K562 (cell line): ENCODE results near the gene RAMACL. TPM values are rescaled to one million over a fixed set of nuclear protein-coding genes. Genes with fewer than 3 reads are reported as not detected.

Experiments
- ATAC-seq: fragments of 200-7000 bp; cut with Tn5 transposase; 3 replicates; pipeline ENCODE4 v1.9.1; 2020; ENCODE audit warnings: moderate library complexity
- BruUV-seq: library from RNA; stranded (reverse); fragments of 400-500 nt; replicated peaks from 2 replicates; lab custom pipeline; 2021; lab: Mats Ljungman, UMichigan
- CTCF ChIA-PET: fragments of 300-600 bp; formaldehyde crosslinking; extraction: SDS; loops from one replicate; lab custom pipeline; 2021; ENCODE audit warnings: low intra/inter-chr PET ratio; lab: Yijun Ruan, JAX
- POLR2A ChIA-PET: fragments of 300-600, 350-650 bp; sonication (Branson Sonifier 250); formaldehyde crosslinking; extraction: SDS; loops from one replicate; lab custom pipeline; 2021; ENCODE audit warnings: antibody characterized with exemption, inconsistent platforms; lab: Yijun Ruan, JAX
- DNase-seq, 4 experiments: peaks; one replicate each; pipeline versions ENCODE4 v3.0.0 to v3.0.0-alpha.2; 2011 to 2018; ENCODE audit warnings: low spot score in 3 of 4, mixed read lengths in 3 of 4; ENCODE audit errors: extremely low read depth in 1 of 4
- FAIRE-seq: peaks from 2 replicates; lab custom pipeline; 2011; peaks lifted over from hg19 to GRCh38; lab: Jason Lieb, UNC
- H2AFZ ChIP-seq: 2 replicates; pipeline ENCODE4 v1.6.0; 2011; ENCODE audit warnings: low read depth, low read length, control low read depth, inconsistent platforms
- H3K27ac ChIP-seq: fragments of 200-600 bp; 3 replicates; pipeline ENCODE4 v1.8.0; 2011; ENCODE audit warnings: low read depth, mild to moderate bottlenecking, control low read depth, inconsistent platforms, low read length, moderate library complexity, mixed read lengths; ENCODE audit errors: extremely low read depth
- H3K27me3 ChIP-seq, 2 experiments: fragments of 300-600 bp in 1 of 2; 2 replicates in 1 of 2; 3 replicates in 1 of 2; pipeline versions ENCODE4 v1.6.0 to v1.8.0; 2011; ENCODE audit warnings: inconsistent platforms in 2 of 2, low read length in 2 of 2, mild to moderate bottlenecking in 1 of 2, mixed read lengths in 1 of 2, moderate library complexity in 1 of 2; ENCODE audit not compliant: control insufficient read depth in 2 of 2, insufficient read depth in 2 of 2
- H3K36me3 ChIP-seq: fragments of 300-600 bp; 3 replicates; pipeline ENCODE4 v1.8.0; 2011; ENCODE audit warnings: mild to moderate bottlenecking, low read length, inconsistent platforms; ENCODE audit not compliant: control insufficient read depth, insufficient read depth
- H3K4me1 ChIP-seq, 2 experiments: fragments of 200-600 bp in 1 of 2; replicated peaks in 1 of 2; 2 replicates in 1 of 2; 3 replicates in 1 of 2; pipeline versions ENCODE4 v1.5.1 to v1.8.0; 2011; ENCODE audit warnings: inconsistent platforms in 2 of 2, low read length in 2 of 2, mild to moderate bottlenecking in 1 of 2, mixed read lengths in 1 of 2, moderate library complexity in 1 of 2; ENCODE audit not compliant: control insufficient read depth in 2 of 2, insufficient read depth in 2 of 2
- H3K4me2 ChIP-seq: 2 replicates; pipeline ENCODE4 v1.6.1; 2011; ENCODE audit warnings: low read length, control low read depth, inconsistent platforms, mixed read lengths; ENCODE audit not compliant: insufficient read depth
- H3K4me3 ChIP-seq: fragments of 200-600 bp; sonication (generic), shearing (Covaris generic); 2 replicates; pipeline ENCODE4 v1.5.1; 2016; ENCODE audit warnings: control low read depth, inconsistent platforms
- H3K79me2 ChIP-seq: fragments of 200-600 bp; 3 replicates; pipeline ENCODE4 v1.8.0; 2011; ENCODE audit warnings: low read length, inconsistent platforms; ENCODE audit not compliant: control insufficient read depth, insufficient read depth
- H3K9ac ChIP-seq, 2 experiments: 2 replicates each; pipeline versions ENCODE4 v1.6.0 to v1.6.1; 2011; ENCODE audit warnings: low read depth in 2 of 2, low read length in 2 of 2, control low read depth in 1 of 2, inconsistent platforms in 1 of 2, mild to moderate bottlenecking in 1 of 2, mixed read lengths in 1 of 2; ENCODE audit not compliant: insufficient read depth in 1 of 2
- H3K9me1 ChIP-seq: one replicate; pipeline ENCODE4 v1.6.0; 2011; ENCODE audit warnings: inconsistent platforms, mild to moderate bottlenecking, low read length, moderate library complexity; ENCODE audit not compliant: control insufficient read depth, insufficient read depth
- H3K9me3 ChIP-seq: replicated peaks from 2 replicates; pipeline ENCODE4 v1.5.1; 2011; ENCODE audit warnings: low read depth, low read length, inconsistent platforms; ENCODE audit not compliant: control insufficient read depth, insufficient read depth
- H4K20me1 ChIP-seq: replicated peaks from 2 replicates; pipeline ENCODE4 v1.6.1; 2011; ENCODE audit warnings: low read length, inconsistent platforms, mixed read lengths; ENCODE audit not compliant: control insufficient read depth, insufficient read depth
- CAMTA2 ChIP-seq: fragments of 250-450 bp; sonication (Bioruptor Pico); conservative IDR thresholded peaks from 2 replicates; pipeline ENCODE4 v1.5.1; 2022
- CREBBP ChIP-seq: IDR thresholded peaks from one replicate; pipeline ENCODE4 v1.6.1; 2012; ENCODE audit warnings: low read depth, mild to moderate bottlenecking, control low read depth, inconsistent platforms, low read length
- E2F1 ChIP-seq: sonication (generic); formaldehyde crosslinking; IDR thresholded peaks from 2 replicates; pipeline ENCODE4 v1.8.1; 2023; ENCODE audit warnings: mild to moderate bottlenecking, missing genetic modification reagents, moderate library complexity
- ESRRB ChIP-seq: fragments of 250-450 bp; sonication (Bioruptor Pico); IDR thresholded peaks from 2 replicates; pipeline ENCODE4 v1.5.0; 2020; ENCODE audit warnings: mild to moderate bottlenecking, moderate library complexity, borderline replicate concordance
- GABPB1 ChIP-seq: sonication (generic); formaldehyde crosslinking; IDR thresholded peaks from 2 replicates; pipeline ENCODE4 v1.8.0; 2022; ENCODE audit warnings: mild to moderate bottlenecking, missing genetic modification reagents
- HES1 ChIP-seq: fragments of 450-650 bp; IDR thresholded peaks from 2 replicates; pipeline ENCODE4 v1.6.1; 2016; ENCODE audit warnings: low read depth, mild to moderate bottlenecking, moderate library complexity
- IFI16 ChIP-seq: fragments of 250-450 bp; sonication (Bioruptor Pico); IDR thresholded peaks from 2 replicates; pipeline ENCODE4 v2.1.2; 2022; ENCODE audit warnings: mild to moderate bottlenecking, inconsistent platforms
- KAT8 ChIP-seq: fragments of 450-650 bp; IDR thresholded peaks from 2 replicates; pipeline ENCODE4 v1.6.1; 2016; ENCODE audit warnings: low read depth, mild to moderate bottlenecking
- NCOA4 ChIP-seq: fragments of 450-650 bp; IDR thresholded peaks from 2 replicates; pipeline ENCODE4 v1.6.1; 2018; ENCODE audit warnings: mild to moderate bottlenecking; ENCODE audit not compliant: partially characterized antibody
- NFE2 ChIP-seq: IDR thresholded peaks from 2 replicates; pipeline ENCODE4 v1.6.1; 2014; ENCODE audit warnings: antibody characterized with exemption, low read depth
- RNF2 ChIP-seq: sonication (generic); IDR thresholded peaks from 2 replicates; pipeline ENCODE4 v1.6.1; 2016
- SIRT6 ChIP-seq: IDR thresholded peaks from one replicate; pipeline ENCODE4 v1.6.1; 2012; ENCODE audit warnings: low read depth, mild to moderate bottlenecking, control low read depth, inconsistent platforms, low read length, moderate library complexity
- VEZF1 ChIP-seq: fragments of 200-800 bp; sonication (Bioruptor generic); IDR thresholded peaks from 2 replicates; pipeline ENCODE4 v1.6.1; 2017; ENCODE audit warnings: missing genetic modification characterization, missing compliant biosample characterization
- ZBED1 ChIP-seq: IDR thresholded peaks from 2 replicates; pipeline ENCODE4 v1.6.1; 2014
- ZNF197 ChIP-seq: fragments of 200-800 bp; sonication (Bioruptor generic); IDR thresholded peaks from 2 replicates; pipeline ENCODE4 v1.6.1; 2016; ENCODE audit warnings: low read depth, missing genetic modification characterization, missing compliant biosample characterization
- ZNF212 ChIP-seq: fragments of 450-650 bp; formaldehyde crosslinking; IDR thresholded peaks from 2 replicates; pipeline ENCODE4 v1.4.0; 2020; ENCODE audit warnings: mild to moderate bottlenecking
- ZNF354B ChIP-seq: fragments of 250-450 bp; sonication (Bioruptor Pico); IDR thresholded peaks from 2 replicates; pipeline ENCODE4 v1.4.0; 2020
- ZNF583 ChIP-seq: fragments of 250-450 bp; sonication (Bioruptor Pico); IDR thresholded peaks from 2 replicates; pipeline ENCODE4 v1.4.0; 2020
- ZNF764 ChIP-seq: fragments of 250-450 bp; sonication (Bioruptor Pico); IDR thresholded peaks from 2 replicates; pipeline ENCODE4 v1.4.0; 2020; ENCODE audit warnings: low read depth, mild to moderate bottlenecking, moderate library complexity
- WGBS: fragments of 100-300 bp; shearing (Covaris generic); methylation state at CpG from one replicate; pipeline ENCODE4 v1.1.6; 2016; ENCODE audit warnings: low coverage, mixed read lengths; ENCODE audit not compliant: insufficient coverage; ENCODE audit errors: missing lambda C conversion rate; 5-methylcytosine and 5-hydroxymethylcytosine counted together
- in situ Hi-C: fragments of 300-500 bp; cut with MboI; formaldehyde crosslinking; loops from 4 replicates; pipeline ENCODE4 v1.15.0; 2018; ENCODE audit warnings: inconsistent platforms, mixed read lengths
- intact Hi-C: fragments of 100-400 bp; cut with micrococcal nuclease; formaldehyde crosslinking; loops from 2 replicates; pipeline ENCODE4 v1.14.2; 2022
- polyA plus RNA-seq, 8 experiments: library from polyadenylated mRNA; depleted of rRNA in 4 of 8; stranded (reverse) in 5 of 8; unstranded in 3 of 8; fragments of >200 nt; fragmentation: Nextera tagmentation in 2 of 8; fragmentation: Illumina TruSeq in 1 of 8; extraction: Ambion mirVana in 2 of 8; extraction: Trizol in 1 of 8; gene quantifications; 2 replicates each; pipeline versions ENCODE4 v1.2.1 to v1.2.3, GENCODE V29; 2011 to 2014; ENCODE audit warnings: inconsistent platforms in 1 of 8, missing spikeins in 1 of 8
- total RNA-seq, 7 experiments: library from RNA; depleted of rRNA in 6 of 7; stranded (reverse); fragments of >200 nt in 6 of 7; fragmentation: Illumina TruSeq in 2 of 7; extraction: Trizol in 2 of 7; gene quantifications; 2 replicates each; pipeline versions ENCODE4 v1.2.1 to v1.2.3, GENCODE V29; 2011 to 2021; ENCODE audit warnings: low replicate concordance in 1 of 7
- TF ChIP-seq, protein P1 (sequence below): fragments of 450-650 bp; formaldehyde crosslinking; IDR thresholded peaks from 2 replicates; pipeline ENCODE4 v1.4.0; 2020; ENCODE audit warnings: mild to moderate bottlenecking, mixed read lengths

Gene RAMACL
- total and polyA plus RNA-seq, 9 of the 15 experiments (the other 6 are each of a cell fraction or from before 2014, with no cell fraction given): 0.11 to 1.7 (median 0.41) TPM; not detected in 1

- TF ChIP-seq, protein P1, sequence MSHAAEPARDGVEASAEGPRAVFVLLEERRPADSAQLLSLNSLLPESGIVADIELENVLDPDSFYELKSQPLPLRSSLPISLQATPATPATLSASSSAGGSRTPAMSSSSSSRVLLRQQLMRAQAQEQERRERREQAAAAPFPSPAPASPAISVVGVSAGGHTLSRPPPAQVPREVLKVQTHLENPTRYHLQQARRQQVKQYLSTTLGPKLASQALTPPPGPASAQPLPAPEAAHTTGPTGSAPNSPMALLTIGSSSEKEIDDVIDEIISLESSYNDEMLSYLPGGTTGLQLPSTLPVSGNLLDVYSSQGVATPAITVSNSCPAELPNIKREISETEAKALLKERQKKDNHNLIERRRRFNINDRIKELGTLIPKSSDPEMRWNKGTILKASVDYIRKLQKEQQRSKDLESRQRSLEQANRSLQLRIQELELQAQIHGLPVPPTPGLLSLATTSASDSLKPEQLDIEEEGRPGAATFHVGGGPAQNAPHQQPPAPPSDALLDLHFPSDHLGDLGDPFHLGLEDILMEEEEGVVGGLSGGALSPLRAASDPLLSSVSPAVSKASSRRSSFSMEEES (CRISPR knock-in tag): no peak
- TF ChIP-seq CREBBP (no peak), GABPB1 (CRISPR knock-in tag) (no peak), RNF2 (no peak), IFI16 (no peak), VEZF1 (CRISPR knock-in tag) (no peak), ZNF212 (CRISPR knock-in tag) (no peak)
- TF ChIP-seq, all 486 proteins: peak for 0
Observed at GRCh38 chr6:166614171-166614583, 27.7 kb upstream of the RAMACL start (continued).

- Histone ChIP-seq H3K79me2 (no peaks in the 10 kb centered on the region), H3K9ac (no peak overlapping the region), H3K9me1 (no peaks in the 10 kb centered on the region), H3K27me3 (peaks cover 49 to 67% of the 10 kb centered on the region in 2 experiments), H3K27ac (no peak overlapping the region), H3K36me3 (no peaks in the 10 kb centered on the region), H4K20me1 (peaks cover 6% of the 10 kb centered on the region; the same call in 1 of the 2 replicates), H3K9me3 (no peaks in the 10 kb centered on the region), H3K4me1 (no peaks in the 10 kb centered on the region), H2AFZ (no peak overlapping the region), H3K4me3 (no peak overlapping the region), H3K4me2 (no peak overlapping the region)
- ChIA-PET POLR2A (interaction anchor here (0.6 to 2.0 kb wide), 7 partner anchors 9 to 303 kb away, joined by 3 to 6 read pairs (median 3); no protein-coding TSS in a partner anchor), CTCF (no interaction called here)
- in situ Hi-C loops: no loop called here
- DNase-seq (no peak), FAIRE-seq (no peak), ATAC-seq (no peak)
- WGBS: 0% methylated on average over 7 of the region's 7 CpGs
- BruUV-seq: no TSS peak
- intact Hi-C loops: no loop called here
- TF ChIP-seq SIRT6 (no peak), ZNF354B (CRISPR knock-in tag) (no peak), E2F1 (CRISPR knock-in tag) (no peak), ZNF197 (no peak), KAT8 (no peak), HES1 (no peak), CAMTA2 (no peak), ZBED1 (no peak), ZNF583 (CRISPR knock-in tag) (no peak), NFE2 (no peak), ESRRB (CRISPR knock-in tag) (no peak), NCOA4 (no peak), ZNF764 (CRISPR knock-in tag) (no peak)
Observed at GRCh38 chr6:166613027-166613426, 26.5 kb upstream of the RAMACL start.
